MM.1S (cell line): ENCODE results near the gene TBC1D20.

ENCODE experiments used
- DNase-seq: peaks from one replicate; pipeline ENCODE4 v3.0.0-alpha.2; 2015
- H2AFZ ChIP-seq: fragments of 300-600 bp; sonication (generic); 2 replicates; pipeline ENCODE4 v1.6.0; 2016; ENCODE audit warnings: antibody characterized with exemption, low read length
- H3F3A ChIP-seq: fragments of 300-600 bp; sonication (generic); 2 replicates; pipeline ENCODE4 v1.6.1; 2016; ENCODE audit warnings: mild to moderate bottlenecking, antibody characterized with exemption, low read length, moderate library complexity, mixed read lengths; ENCODE audit not compliant: insufficient read depth
- H3K27ac ChIP-seq: fragments of 300-600 bp; sonication (generic); 2 replicates; pipeline ENCODE4 v1.5.1; 2016; ENCODE audit warnings: mild to moderate bottlenecking, low read length
- H3K27me3 ChIP-seq: fragments of 300-600 bp; sonication (generic); replicated peaks from 2 replicates; pipeline ENCODE4 v1.6.0; 2016; ENCODE audit warnings: low read length; ENCODE audit not compliant: insufficient read depth
- H3K36me3 ChIP-seq: fragments of 300-600 bp; sonication (generic); replicated peaks from 2 replicates; pipeline ENCODE4 v1.6.1; 2016; ENCODE audit warnings: mild to moderate bottlenecking, low read length, mixed read lengths; ENCODE audit not compliant: insufficient read depth
- H3K4me1 ChIP-seq: fragments of 300-600 bp; sonication (generic); 2 replicates; pipeline ENCODE4 v1.6.1; 2016; ENCODE audit warnings: low read length, mixed read lengths
- H3K4me2 ChIP-seq: fragments of 300-600 bp; sonication (generic); 2 replicates; pipeline ENCODE4 v1.6.0; 2016; ENCODE audit warnings: low read depth, low read length
- H3K4me3 ChIP-seq: fragments of 300-600 bp; sonication (generic); 2 replicates; pipeline ENCODE4 v1.5.1; 2016; ENCODE audit warnings: low read length, mixed read lengths
- H3K79me2 ChIP-seq: fragments of 300-600 bp; sonication (generic); 2 replicates; pipeline ENCODE4 v1.6.1; 2016; ENCODE audit warnings: mixed run types, low read length, mixed read lengths
- H3K9ac ChIP-seq: fragments of 300-600 bp; sonication (generic); 2 replicates; pipeline ENCODE4 v1.6.1; 2016; ENCODE audit warnings: low read length, mixed read lengths
- H3K9me2 ChIP-seq: fragments of 300-600 bp; sonication (generic); replicated peaks from 2 replicates; pipeline ENCODE4 v1.6.1; 2016; ENCODE audit warnings: mild to moderate bottlenecking, low read length, mixed read lengths; ENCODE audit not compliant: insufficient read depth
- H3K9me3 ChIP-seq: fragments of 300-600 bp; sonication (generic); replicated peaks from 2 replicates; pipeline ENCODE4 v1.6.1; 2016; ENCODE audit warnings: mild to moderate bottlenecking, low read length, mixed read lengths; ENCODE audit not compliant: insufficient read depth
- H4K20me1 ChIP-seq: fragments of 300-600 bp; sonication (generic); 2 replicates; pipeline ENCODE4 v1.6.1; 2016; ENCODE audit warnings: mild to moderate bottlenecking, low read length, moderate library complexity, mixed read lengths; ENCODE audit not compliant: insufficient read depth
- CTCF ChIP-seq: fragments of 300-600 bp; sonication (generic); IDR thresholded peaks from 2 replicates; pipeline ENCODE4 v1.5.1; 2016; ENCODE audit warnings: antibody characterized with exemption, low read length, mixed read lengths
- EZH2 ChIP-seq: fragments of 300-600 bp; sonication (generic); optimal IDR thresholded peaks from 2 replicates; pipeline ENCODE3; 2017; ENCODE audit warnings: low read depth, mild to moderate bottlenecking, antibody characterized with exemption, low read length, mixed read lengths
- EZH2phosphoT487 ChIP-seq: fragments of 300-600 bp; sonication (generic); IDR thresholded peaks from 2 replicates; pipeline ENCODE4 v1.6.1; 2018; ENCODE audit warnings: antibody characterized with exemption, low read length

TBC1D20 gene

GRCh38 chr20:436476-436875, 25.9 kb downstream of the TBC1D20 start:
- H3K4me2 ChIP-seq = no peak overlapping the region
- no peaks in the 10 kb centered on the region for H3K36me3 ChIP-seq
- no peak overlapping the region for H3K4me3 ChIP-seq
- H3K27ac ChIP-seq = no peak overlapping the region
- peaks cover 31% of the 10 kb centered on the region for H3F3A ChIP-seq
- H3K9me3 ChIP-seq = no peaks in the 10 kb centered on the region
- peaks cover 32% of the 10 kb centered on the region for H3K4me1 ChIP-seq
- DNase-seq = no peak
- no peaks in the 10 kb centered on the region; the same call in 1 of the 2 replicates for H3K79me2 ChIP-seq
- TF ChIP-seq EZH2phosphoT487 (no peak), EZH2 (no peak)
- H3K27me3 ChIP-seq = no peaks in the 10 kb centered on the region
- no peak overlapping the region for H3K9ac ChIP-seq
- no peaks in the 10 kb centered on the region for H3K9me2 ChIP-seq
- H2AFZ ChIP-seq = no peak overlapping the region
- H4K20me1 ChIP-seq = no peaks in the 10 kb centered on the region

- Histone ChIP-seq H3F3A (peaks cover 31% of the 10 kb centered on the region), H3K9me3 (no peaks in the 10 kb centered on the region), H4K20me1 (no peaks in the 10 kb centered on the region), H3K27ac (no peak overlapping the region), H3K4me1 (peaks cover 32% of the 10 kb centered on the region), H3K4me2 (no peak overlapping the region), H2AFZ (no peak overlapping the region), H3K9me2 (no peaks in the 10 kb centered on the region), H3K36me3 (no peaks in the 10 kb centered on the region), H3K4me3 (no peak overlapping the region), H3K27me3 (no peaks in the 10 kb centered on the region), H3K9ac (no peak overlapping the region), H3K79me2 (no peaks in the 10 kb centered on the region; the same call in 1 of the 2 replicates)
- DNase-seq = no peak
- TF ChIP-seq EZH2 (no peak), CTCF (no peak), EZH2phosphoT487 (no peak)
Measured at GRCh38 chr20:435558-435957, 26.8 kb downstream of the TBC1D20 start.

- no peaks in the 10 kb centered on the region for H4K20me1 ChIP-seq
- no peaks in the 10 kb centered on the region for H3K9me3 ChIP-seq
- H3K4me3 ChIP-seq = no peak overlapping the region
- H3K36me3 ChIP-seq = no peaks in the 10 kb centered on the region
- H3K4me1 ChIP-seq = peaks cover 28% of the 10 kb centered on the region
- peaks cover 27% of the 10 kb centered on the region for H3F3A ChIP-seq
- no peaks in the 10 kb centered on the region for H3K27me3 ChIP-seq
- no peak overlapping the region for H3K4me2 ChIP-seq
- no peak for DNase-seq
- TF ChIP-seq EZH2phosphoT487 = no peak
- no peak for TF ChIP-seq EZH2
- no peak for TF ChIP-seq CTCF
- H2AFZ ChIP-seq = no peak overlapping the region
- no peaks in the 10 kb centered on the region for H3K9me2 ChIP-seq
- no peak overlapping the region for H3K9ac ChIP-seq
- H3K27ac ChIP-seq = no peak overlapping the region
- H3K79me2 ChIP-seq = no peaks in the 10 kb centered on the region; the same call in 1 of the 2 replicates
Measured at GRCh38 chr20:434661-435419, 27.5 kb downstream of the TBC1D20 start.

GRCh38 chr20:434221-434620, 28.1 kb downstream of the TBC1D20 start:
- Histone ChIP-seq H2AFZ (no peak overlapping the region), H3K9me2 (no peaks in the 10 kb centered on the region), H3K27me3 (no peaks in the 10 kb centered on the region), H3K27ac (no peak overlapping the region), H4K20me1 (no peaks in the 10 kb centered on the region), H3K4me3 (no peak overlapping the region), H3K9ac (no peak overlapping the region), H3K4me2 (no peak overlapping the region), H3K79me2 (no peaks in the 10 kb centered on the region; the same call in 1 of the 2 replicates), H3F3A (peaks cover 21% of the 10 kb centered on the region), H3K9me3 (no peaks in the 10 kb centered on the region), H3K36me3 (no peaks in the 10 kb centered on the region), H3K4me1 (peaks cover 22% of the 10 kb centered on the region)
- DNase-seq = no peak
- TF ChIP-seq EZH2 = no peak
- TF ChIP-seq EZH2phosphoT487 = no peak
